Hematopoietic multipotent progenitor cell (in vitro differentiated cells): ENCODE results near the gene C10orf53. TPM values are rescaled to one million over a fixed set of nuclear protein-coding genes. Genes with fewer than 3 reads are reported as not detected.
"Not testable (repeated sequence)": the region's sequence is repeated elsewhere in the genome, so short reads cannot be mapped to it uniquely, and the experiment has no call there.

Experiments
- DNase-seq, 3 donors: peaks; one replicate each; pipeline ENCODE4 v3.0.0-alpha.2; 2011 to 2015; ENCODE audit warnings: low read depth in 2 of 3, low spot score in 2 of 3
- total RNA-seq: library from RNA; depleted of rRNA; stranded (reverse); fragments of >200 nt; gene quantifications from one replicate; pipeline ENCODE4 v1.2.3, GENCODE V29; 2012

C10orf53 gene
- total RNA-seq, 1 donor, result under 0.01 TPM

- DNase-seq, result no peak
These were observed 26.8 kb upstream of the C10orf53 start for GRCh38 chr10:49652421-49653272.

GRCh38 chr10:49653273-49653929, 26.1 kb upstream of the C10orf53 start:
- DNase-seq, result no peak

- no peak for DNase-seq
These were observed 25.3 kb upstream of the C10orf53 start for GRCh38 chr10:49654036-49654693.

- DNase-seq, result no peak
These were observed 24.4 kb upstream of the C10orf53 start for GRCh38 chr10:49655099-49655498.

GRCh38 chr10:49656845-49657493, 22.5 kb upstream of the C10orf53 start:
- no peak for DNase-seq

- no peak for DNase-seq
These were observed 21.8 kb upstream of the C10orf53 start for GRCh38 chr10:49657606-49658005.

GRCh38 chr10:49661140-49661856, 18.2 kb upstream of the C10orf53 start:
- DNase-seq, result no peak

- no peak for DNase-seq
These were observed 17.2 kb upstream of the C10orf53 start for GRCh38 chr10:49662169-49662830.

- DNase-seq, result no peak
These were observed 15.9 kb upstream of the C10orf53 start for GRCh38 chr10:49663596-49663995.

GRCh38 chr10:49664006-49664841, 15.2 kb upstream of the C10orf53 start:
- no peak for DNase-seq

- no peak for DNase-seq
These were observed 14.6 kb upstream of the C10orf53 start for GRCh38 chr10:49664842-49665355.

GRCh38 chr10:49666054-49666615, 13.3 kb upstream of the C10orf53 start:
- DNase-seq, result no peak

GRCh38 chr10:49666685-49667084, 12.8 kb upstream of the C10orf53 start:
- no peak for DNase-seq

- no peak for DNase-seq
These were observed 11.5 kb upstream of the C10orf53 start for GRCh38 chr10:49667991-49668390.

GRCh38 chr10:49668684-49669083, 10.8 kb upstream of the C10orf53 start:
- DNase-seq, result no peak

- no peak for DNase-seq
These were observed 498 bp upstream of the C10orf53 start for GRCh38 chr10:49678827-49679479.

- DNase-seq, result not testable (repeated sequence)
These were observed 3.0 kb downstream of the C10orf53 start for GRCh38 chr10:49682449-49682848.

GRCh38 chr10:49682879-49683278, 3.4 kb downstream of the C10orf53 start:
- no peak for DNase-seq
